Measurements from ENCODE around the gene SF3B4. TPM values are rescaled to one million over a fixed set of nuclear protein-coding genes. Genes with fewer than 3 reads are reported as not detected.
A peak's percentile ranks its signal among the peaks of the same experiment; 100 is the strongest.

The SF3B4 gene
- total RNA-seq, 2 experiments from 2014 or later: 90.2 to 101 TPM

GRCh38 chr1:149928401-149928724, 760 bp upstream of the SF3B4 start:
- POLR2A ChIA-PET: interaction anchor here (0.6 to 2.6 kb wide), 3 partner anchors 29 to 66 kb away, joined by 3 to 31 read pairs (median 3); partner anchors contain the start of gene BOLA1
- Mint-ChIP-seq H3K4me3 (peak overlapping the region; percentile 93), H3K4me1 (peaks cover 62% of the 10 kb centered on the region), H3K9me3 (no peaks in the 10 kb centered on the region), H3K27me3 (no peaks in the 10 kb centered on the region), H3K36me3 (ENCODE audit: low read depth) (peaks cover 39% of the 10 kb centered on the region), H3K27ac (peak overlapping the region; percentile 99)
- CTCF ChIA-PET: interaction anchor here (1.0 kb wide), 2 partner anchors 10 to 40 kb away, joined by 3 read pairs; no protein-coding TSS in a partner anchor
- no peak for DNase-seq

GRCh38 chr1:149927056-149927562, 494 bp downstream of the SF3B4 start:
- POLR2A ChIA-PET: no interaction called here
- peak overlapping the region; percentile 93 for H3K4me3 Mint-ChIP-seq
- DNase-seq: no peak
- CTCF ChIA-PET: no interaction called here
- H3K9me3 Mint-ChIP-seq: no peaks in the 10 kb centered on the region
- H3K27me3 Mint-ChIP-seq: no peaks in the 10 kb centered on the region
- H3K4me1 Mint-ChIP-seq: peaks cover 64% of the 10 kb centered on the region
- H3K36me3 Mint-ChIP-seq (ENCODE audit: low read depth): peaks cover 46% of the 10 kb centered on the region
- peak overlapping the region; percentile 99 for H3K27ac Mint-ChIP-seq

DNA sequence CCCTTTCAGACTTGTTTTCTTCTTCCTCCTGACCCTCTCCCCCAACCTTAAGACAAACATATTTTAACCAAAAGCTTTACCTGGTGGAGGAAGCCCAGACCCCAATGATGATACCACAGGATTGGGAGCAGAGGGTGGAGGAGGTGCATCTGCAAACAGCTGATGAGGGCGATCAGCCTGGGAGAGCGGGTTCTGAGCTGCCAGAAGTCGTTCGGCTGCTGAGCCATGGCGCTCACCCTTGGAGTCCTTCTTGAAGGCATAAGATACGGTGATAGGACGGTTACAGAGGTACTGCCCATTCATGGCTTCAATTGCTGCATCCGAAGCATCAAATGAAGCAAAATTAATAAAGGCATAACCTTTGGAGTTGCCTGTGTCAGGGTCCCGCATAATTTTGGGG, 1.3 kb downstream of the SF3B4 start:
- POLR2A ChIA-PET: no interaction called here
- CTCF ChIA-PET: no interaction called here
- Mint-ChIP-seq H3K4me1 (peaks cover 57% of the 10 kb centered on the region), H3K27ac (peak overlapping the region; percentile 56), H3K4me3 (peak overlapping the region; percentile 93), H3K9me3 (no peaks in the 10 kb centered on the region), H3K27me3 (no peaks in the 10 kb centered on the region), H3K36me3 (ENCODE audit: low read depth) (peaks cover 52% of the 10 kb centered on the region)
- no peak for DNase-seq

DNA sequence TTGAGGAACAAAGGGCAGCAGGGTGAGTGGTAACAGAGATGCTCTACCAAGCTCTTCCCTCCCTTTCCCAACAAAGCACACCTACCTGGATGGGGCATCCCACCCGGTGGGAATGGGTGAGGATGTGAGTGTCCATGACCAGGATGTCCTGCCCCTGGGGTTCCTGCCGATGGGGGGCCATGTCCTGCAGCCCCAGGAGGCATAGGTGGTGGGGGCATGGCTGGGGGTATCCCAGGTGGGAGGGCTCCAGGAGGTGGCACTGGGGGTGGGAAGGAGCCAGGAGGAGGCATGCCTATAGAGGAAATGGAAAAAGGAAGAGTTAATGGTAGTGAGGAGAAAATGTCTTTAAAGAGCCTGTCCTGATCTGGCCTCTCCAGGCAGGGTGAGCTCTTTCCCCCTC, 1.9 kb downstream of the SF3B4 start:
- H3K36me3 Mint-ChIP-seq (ENCODE audit: low read depth): peaks cover 52% of the 10 kb centered on the region

GRCh38 chr1:149925345-149925744, 2.3 kb downstream of the SF3B4 start:
- Mint-ChIP-seq H3K4me1 (peaks cover 48% of the 10 kb centered on the region), H3K36me3 (ENCODE audit: low read depth) (peaks cover 52% of the 10 kb centered on the region), H3K27me3 (no peaks in the 10 kb centered on the region), H3K27ac (no peak overlapping the region), H3K4me3 (peak overlapping the region; percentile 93), H3K9me3 (no peaks in the 10 kb centered on the region)
- ChIA-PET POLR2A (no interaction called here), CTCF (interaction anchor here (1.0 to 1.1 kb wide), 3 partner anchors 9 to 19 kb away, joined by 3 to 4 read pairs (median 4); no protein-coding TSS in a partner anchor)
- DNase-seq: no peak

More for the DNA sequence above, 1.9 kb downstream of the SF3B4 start:
- Mint-ChIP-seq H3K27me3 (no peaks in the 10 kb centered on the region), H3K4me1 (peaks cover 52% of the 10 kb centered on the region), H3K27ac (peak overlapping the region; percentile 56), H3K9me3 (no peaks in the 10 kb centered on the region), H3K4me3 (peak overlapping the region; percentile 93)
- no peak for DNase-seq
- ChIA-PET POLR2A (no interaction called here), CTCF (interaction anchor here (1.1 kb wide), 2 partner anchors 8 to 9 kb away, joined by 4 read pairs; no protein-coding TSS in a partner anchor)

- no peak for DNase-seq
- CTCF ChIA-PET: interaction anchor here (0.6 kb wide), 1 partner anchor 266 kb away, joined by 3 read pairs; no protein-coding TSS in a partner anchor
- POLR2A ChIA-PET: no interaction called here
- H3K27me3 Mint-ChIP-seq: no peaks in the 10 kb centered on the region
- no peak overlapping the region for H3K27ac Mint-ChIP-seq
- H3K4me3 Mint-ChIP-seq: no peak overlapping the region
- peaks cover 40% of the 10 kb centered on the region for H3K4me1 Mint-ChIP-seq
- H3K36me3 Mint-ChIP-seq (ENCODE audit: low read depth): peaks cover 52% of the 10 kb centered on the region
- no peaks in the 10 kb centered on the region for H3K9me3 Mint-ChIP-seq
Observed at GRCh38 chr1:149923626-149924025, 4.0 kb downstream of the SF3B4 start.

DNA sequence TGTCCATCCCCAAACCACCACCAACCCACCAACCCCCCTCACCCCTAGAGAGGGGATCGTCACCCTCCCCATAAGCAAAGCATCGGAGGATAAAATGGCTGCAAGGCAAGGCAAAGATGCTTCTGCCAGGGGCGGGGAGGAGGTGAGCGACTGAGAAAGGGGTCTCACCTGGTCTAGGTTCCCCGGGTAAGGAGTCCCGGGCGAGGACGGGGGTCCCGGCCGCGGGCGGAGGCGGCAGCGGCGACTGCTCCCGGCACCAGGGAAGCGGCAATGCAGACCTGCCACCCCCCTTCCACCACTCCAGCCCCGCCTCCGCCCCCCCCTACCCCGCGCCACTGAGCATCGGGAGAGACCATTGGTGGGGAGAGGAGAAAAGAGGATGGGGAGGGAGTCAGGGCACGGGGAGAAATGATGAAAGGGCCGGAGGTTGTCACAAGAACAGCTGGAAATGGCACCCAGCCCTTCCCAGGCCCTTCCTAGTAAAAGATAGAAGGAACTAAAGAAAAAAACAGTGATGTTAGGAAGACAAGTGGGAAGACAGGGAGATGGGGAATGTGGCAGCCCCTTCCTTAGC, 9.9 kb downstream of the SF3B4 start, which contains the start of gene SV2A:
SV2A (minus strand) TSS at position 274 of the 574 bp plus-strand sequence. CDS start 4,004 bp downstream, outside the sequence.
- CTCF ChIA-PET: no interaction called here
- Mint-ChIP-seq H3K4me1 (peaks cover 52% of the 10 kb centered on the region), H3K27me3 (no peaks in the 10 kb centered on the region), H3K27ac (peak within 1 kb of the TSS; percentile 76), H3K9me3 (no peaks in the 10 kb centered on the region), H3K36me3 (ENCODE audit: low read depth) (peaks cover 9% of the 10 kb centered on the region), H3K4me3 (peak within 1 kb of the TSS; percentile 79)
- POLR2A ChIA-PET: no interaction called here
- DNase-seq: peak; percentile 43

DNA sequence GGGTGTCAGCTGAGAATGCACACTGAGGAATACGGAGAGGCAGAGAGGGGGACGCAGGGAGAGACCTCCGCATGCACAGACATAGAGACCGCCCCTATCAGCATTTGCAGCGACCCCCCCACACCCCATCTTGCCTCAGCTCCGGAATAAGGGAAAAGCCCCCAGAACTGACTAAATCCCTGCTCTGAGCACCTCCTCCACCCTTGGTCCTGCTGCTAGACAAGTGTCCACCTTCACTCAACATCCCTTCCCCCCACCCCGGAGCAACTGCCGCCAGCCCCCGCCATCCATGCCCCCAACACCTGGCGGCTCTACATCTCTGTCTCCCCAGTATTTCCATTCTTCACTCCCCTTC, 10.7 kb downstream of the SF3B4 start:
- peaks cover 52% of the 10 kb centered on the region for H3K4me1 Mint-ChIP-seq
- H3K36me3 Mint-ChIP-seq (ENCODE audit: low read depth): peaks cover 6% of the 10 kb centered on the region
- ChIA-PET POLR2A (interaction anchor here (1.0 kb wide), 1 partner anchor 28 kb away, joined by 3 read pairs; no protein-coding TSS in a partner anchor), CTCF (interaction anchor here (1.4 to 1.8 kb wide), 2 partner anchors 8 to 15 kb away, joined by 4 to 7 read pairs; no protein-coding TSS in a partner anchor)
- peak overlapping the region; percentile 20 for H3K27ac Mint-ChIP-seq
- peak overlapping the region; percentile 79 for H3K4me3 Mint-ChIP-seq
- H3K27me3 Mint-ChIP-seq: no peaks in the 10 kb centered on the region
- no peaks in the 10 kb centered on the region for H3K9me3 Mint-ChIP-seq
- DNase-seq: no peak

DNA sequence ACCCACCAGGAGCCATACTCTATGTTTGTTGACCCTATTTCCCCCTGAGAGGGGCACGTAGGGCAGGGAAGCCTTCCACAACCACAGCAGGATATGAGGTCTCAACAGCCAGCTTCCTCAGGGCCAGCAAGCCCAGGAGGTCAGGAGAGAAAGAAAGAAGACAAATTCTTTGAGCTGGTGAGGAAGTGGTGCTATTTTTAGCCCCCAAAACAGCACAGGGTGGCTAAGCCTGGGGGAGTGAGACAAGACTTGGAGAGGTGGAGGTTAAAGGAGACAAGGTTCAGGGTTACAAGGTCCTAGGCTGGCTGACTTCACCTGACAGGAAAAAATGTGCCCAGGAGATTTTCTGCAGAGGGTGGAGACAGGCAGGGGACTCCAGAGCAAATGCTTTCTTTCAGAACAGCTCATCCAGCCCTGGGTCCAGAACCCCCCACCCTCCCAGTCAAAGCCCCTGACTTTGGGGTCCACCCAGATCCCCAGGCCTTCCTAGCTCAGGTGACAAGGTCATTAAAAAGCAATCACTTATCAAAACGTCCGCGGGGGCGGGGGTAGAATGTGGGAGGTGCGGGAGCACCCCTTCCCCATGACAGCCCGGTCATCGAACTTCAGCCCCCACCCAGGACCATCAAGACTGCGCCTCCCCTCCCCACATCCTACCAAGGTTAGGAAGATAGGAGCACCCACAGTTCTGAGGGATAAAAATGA, 11.3 kb downstream of the SF3B4 start:
- Mint-ChIP-seq H3K4me3 (peak overlapping the region; percentile 79), H3K36me3 (ENCODE audit: low read depth) (peaks cover 3% of the 10 kb centered on the region), H3K4me1 (peaks cover 56% of the 10 kb centered on the region), H3K27ac (peak overlapping the region; percentile 65), H3K27me3 (no peaks in the 10 kb centered on the region), H3K9me3 (no peaks in the 10 kb centered on the region)
- DNase-seq: no peak
- CTCF ChIA-PET: interaction anchor here (1.0 to 1.8 kb wide), 4 partner anchors 9 to 16 kb away, joined by 3 to 7 read pairs (median 4); no protein-coding TSS in a partner anchor
- POLR2A ChIA-PET: interaction anchor here (0.6 to 1.0 kb wide), 2 partner anchors 28 to 220 kb away, joined by 3 read pairs; no protein-coding TSS in a partner anchor

DNA sequence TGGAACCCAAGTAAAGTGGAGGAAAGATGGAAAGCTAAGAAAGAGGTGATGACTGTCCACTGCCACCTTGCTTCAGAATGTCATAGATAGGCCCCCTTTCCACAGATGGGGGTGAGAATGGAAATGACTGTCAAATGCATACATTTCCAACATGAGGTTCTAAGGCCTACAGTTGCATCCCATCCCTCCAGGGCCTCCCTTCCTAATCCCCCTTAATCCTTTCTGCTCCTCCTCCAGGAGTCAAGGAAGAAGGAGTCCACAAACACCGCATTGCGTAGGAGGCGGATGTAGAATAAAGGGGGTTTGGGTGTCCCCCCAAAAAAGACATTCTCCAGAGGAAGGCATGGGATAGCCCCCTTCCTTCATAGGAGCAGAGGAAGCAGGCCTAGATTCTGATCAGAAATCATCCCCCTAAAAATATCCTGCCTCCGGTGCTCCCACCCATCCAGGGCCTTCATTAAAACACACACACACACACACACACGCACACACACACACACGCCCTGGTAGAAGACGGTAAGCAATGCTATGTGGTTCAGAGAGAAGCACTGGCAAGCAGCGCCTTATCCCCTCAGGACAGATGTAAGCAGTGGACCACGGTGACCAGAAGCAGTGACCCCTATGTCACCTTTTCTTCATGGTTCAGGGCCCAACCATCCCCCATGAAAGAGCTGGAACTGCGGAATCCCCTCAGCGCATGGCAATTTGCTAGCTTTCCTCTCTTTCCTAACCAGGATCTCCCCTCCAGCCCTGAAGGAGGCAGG, 12.0 kb downstream of the SF3B4 start:
- POLR2A ChIA-PET: interaction anchor here (0.6 to 1.0 kb wide), 2 partner anchors 27 to 221 kb away, joined by 3 read pairs; no protein-coding TSS in a partner anchor

GRCh38 chr1:149914545-149914944, 13.1 kb downstream of the SF3B4 start:
- Mint-ChIP-seq H3K27me3 (no peaks in the 10 kb centered on the region), H3K4me1 (peaks cover 56% of the 10 kb centered on the region), H3K27ac (peak overlapping the region; percentile 70), H3K9me3 (no peaks in the 10 kb centered on the region), H3K4me3 (no peak overlapping the region), H3K36me3 (ENCODE audit: low read depth) (peaks cover 4% of the 10 kb centered on the region)
- no peak for DNase-seq
- ChIA-PET POLR2A (no interaction called here), CTCF (no interaction called here)

More for the DNA sequence above, 12.0 kb downstream of the SF3B4 start:
- Mint-ChIP-seq H3K27ac (peak overlapping the region; percentile 65), H3K9me3 (no peaks in the 10 kb centered on the region), H3K4me3 (peak overlapping the region; percentile 79), H3K4me1 (peaks cover 56% of the 10 kb centered on the region), H3K36me3 (ENCODE audit: low read depth) (peaks cover 4% of the 10 kb centered on the region), H3K27me3 (no peaks in the 10 kb centered on the region)
- no peak for DNase-seq
- CTCF ChIA-PET: interaction anchor here (1.0 to 1.8 kb wide), 4 partner anchors 9 to 16 kb away, joined by 3 to 7 read pairs (median 4); no protein-coding TSS in a partner anchor

- Mint-ChIP-seq H3K27ac (no peak overlapping the region), H3K36me3 (ENCODE audit: low read depth) (peaks cover 9% of the 10 kb centered on the region), H3K27me3 (no peaks in the 10 kb centered on the region), H3K4me3 (no peak overlapping the region), H3K9me3 (no peaks in the 10 kb centered on the region), H3K4me1 (peaks cover 6% of the 10 kb centered on the region)
- POLR2A ChIA-PET: no interaction called here
- DNase-seq: no peak
- CTCF ChIA-PET: interaction anchor here (1.3 to 1.4 kb wide), 2 partner anchors 10 to 18 kb away, joined by 3 read pairs; no protein-coding TSS in a partner anchor
Observed at GRCh38 chr1:149906570-149907075, 21.0 kb downstream of the SF3B4 start.

Data from activated CD4-positive, alpha-beta T cell treated with anti-CD3 and anti-CD28 coated beads, Interleukin-2, amount 10 ng/mL, durations not matched to agents 7 days and 5 days (primary cell).